HG02981 (cell line): Measurements from ENCODE around the gene ECSIT.

Experiments
- ATAC-seq: cut with Tn5 transposase; IDR thresholded peaks from one replicate; pipeline ENCODE4 v1.9.1; 2021; ENCODE audit warnings: mild to moderate bottlenecking, moderate library complexity; ENCODE audit not compliant: unreplicated experiment

Gene ECSIT

DNA sequence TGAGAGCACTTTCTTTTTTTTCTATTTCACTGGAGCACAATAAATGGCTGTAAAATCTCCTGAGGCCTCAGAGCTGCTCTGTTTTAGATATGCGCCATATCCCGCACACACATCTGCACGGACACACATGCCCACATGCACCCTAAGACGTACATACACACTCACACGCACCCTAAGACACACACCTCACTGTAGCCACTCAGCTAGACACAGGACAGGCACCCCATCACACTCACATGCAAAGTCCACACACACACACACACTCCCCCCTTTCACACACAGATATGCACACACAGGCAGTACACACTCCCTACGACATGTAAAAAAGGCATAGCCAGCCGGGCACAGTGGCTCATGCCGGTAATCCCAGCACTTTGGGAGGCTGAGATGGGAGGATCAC, 21.3 kb upstream of the ECSIT start:
- no peak for ATAC-seq

GRCh38 chr19:11549386-11549953, 20.5 kb upstream of the ECSIT start:
- ATAC-seq: no peak

- ATAC-seq: no peak
These were observed 19.2 kb upstream of the ECSIT start for GRCh38 chr19:11547929-11548700.

- ATAC-seq: no peak
These were observed 12.3 kb upstream of the ECSIT start for GRCh38 chr19:11541238-11541637.

- no peak for ATAC-seq
These were observed 11.7 kb upstream of the ECSIT start for GRCh38 chr19:11540645-11541044.

- no peak for ATAC-seq
These were observed 10.8 kb upstream of the ECSIT start for GRCh38 chr19:11539495-11540365.

- no peak for ATAC-seq
These were observed 9.5 kb upstream of the ECSIT start, which contains the start of gene CNN1 for GRCh38 chr19:11538232-11539036. CNN1 (plus strand) TSS chr19:11538851; CDS start chr19:11538928, 77 bp downstream.

- ATAC-seq: peak; percentile 53
These were observed 7.1 kb upstream of the ECSIT start for GRCh38 chr19:11535792-11536595.

DNA sequence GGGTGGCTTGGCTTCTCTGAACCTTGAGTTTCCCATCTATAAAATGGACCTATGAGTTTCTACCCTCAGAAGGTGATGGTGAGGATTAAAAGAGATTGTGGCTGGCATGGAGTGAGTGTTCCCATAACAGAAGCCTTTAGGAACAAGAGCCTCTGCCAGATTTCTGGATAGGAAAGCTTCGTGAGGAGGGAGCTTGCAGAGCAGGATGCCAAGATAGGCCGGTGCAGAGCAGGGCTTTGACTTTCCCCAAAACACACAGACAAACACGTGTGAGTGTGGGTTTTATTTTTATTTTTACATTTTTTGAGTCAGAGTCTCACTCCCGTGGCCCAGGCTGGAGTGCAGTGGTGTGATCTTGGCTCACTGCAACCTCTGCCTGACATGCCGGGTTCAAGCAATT, 6.0 kb upstream of the ECSIT start:
- no peak for ATAC-seq

DNA sequence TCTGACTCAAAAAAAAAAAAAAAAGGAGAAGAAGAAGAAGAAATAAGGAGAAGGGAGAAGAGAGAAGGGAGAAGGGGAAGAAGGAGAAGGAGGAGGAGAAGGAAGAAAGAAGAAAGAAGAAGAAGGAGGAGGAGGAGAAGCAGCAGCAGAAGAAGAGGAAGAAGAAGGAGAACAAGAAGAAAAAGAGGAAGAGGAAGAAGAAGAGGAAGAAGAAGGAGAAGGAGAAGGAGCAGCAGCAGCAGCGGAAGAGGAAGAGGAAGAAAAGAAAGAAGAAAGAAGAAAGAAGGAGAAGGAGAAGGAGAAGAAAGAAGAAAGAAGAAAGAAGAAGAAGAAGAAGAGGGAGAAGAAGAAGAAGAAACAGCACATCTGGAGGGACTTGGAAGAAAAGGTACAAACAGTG, 5.6 kb upstream of the ECSIT start:
- ATAC-seq: no peak

DNA sequence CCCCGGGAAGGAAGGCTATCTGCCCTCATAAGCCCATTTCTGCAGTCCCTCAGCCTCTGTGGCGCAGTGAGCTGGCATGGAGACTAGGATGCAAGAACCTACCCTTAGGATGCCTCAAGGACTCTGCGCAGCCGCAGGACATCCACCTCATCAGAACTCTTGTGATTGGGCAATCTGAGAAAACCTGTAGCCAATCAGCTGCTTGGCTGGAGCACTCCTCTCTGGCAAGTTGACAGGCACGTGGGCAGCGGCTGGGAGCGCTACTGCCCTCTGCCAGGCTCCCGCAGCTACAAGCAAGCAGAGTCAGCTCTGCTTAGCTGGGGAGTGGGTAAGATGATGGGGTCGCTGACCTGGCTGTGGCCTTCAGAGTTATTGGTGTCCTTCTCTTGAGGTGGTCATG, 1.5 kb upstream of the ECSIT start:
- ATAC-seq: no peak

- ATAC-seq: no peak
These were observed 9.8 kb downstream of the ECSIT start for GRCh38 chr19:11519138-11519537.

- ATAC-seq: no peak
These were observed 15.0 kb downstream of the ECSIT start for GRCh38 chr19:11513946-11514345.

DNA sequence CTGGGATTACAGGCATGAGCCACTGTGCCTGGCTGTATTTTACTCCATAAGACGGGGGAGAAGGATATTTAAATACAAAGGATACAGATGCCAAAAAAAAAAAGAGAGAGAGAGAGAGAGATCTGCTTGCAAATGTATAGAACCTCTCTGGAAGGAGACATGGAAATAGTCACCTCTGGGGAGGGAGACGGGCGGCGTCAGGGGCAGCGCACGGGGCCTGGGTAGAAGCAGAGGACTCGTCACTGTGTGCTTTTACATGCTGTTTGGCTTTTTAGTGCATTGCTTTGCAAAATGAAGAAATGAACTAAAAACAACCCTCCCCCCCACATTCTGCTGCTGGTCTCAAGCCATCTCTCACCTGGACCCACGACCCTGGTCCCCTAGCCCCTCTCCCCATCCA, 18.5 kb downstream of the ECSIT start:
- ATAC-seq: no peak

DNA sequence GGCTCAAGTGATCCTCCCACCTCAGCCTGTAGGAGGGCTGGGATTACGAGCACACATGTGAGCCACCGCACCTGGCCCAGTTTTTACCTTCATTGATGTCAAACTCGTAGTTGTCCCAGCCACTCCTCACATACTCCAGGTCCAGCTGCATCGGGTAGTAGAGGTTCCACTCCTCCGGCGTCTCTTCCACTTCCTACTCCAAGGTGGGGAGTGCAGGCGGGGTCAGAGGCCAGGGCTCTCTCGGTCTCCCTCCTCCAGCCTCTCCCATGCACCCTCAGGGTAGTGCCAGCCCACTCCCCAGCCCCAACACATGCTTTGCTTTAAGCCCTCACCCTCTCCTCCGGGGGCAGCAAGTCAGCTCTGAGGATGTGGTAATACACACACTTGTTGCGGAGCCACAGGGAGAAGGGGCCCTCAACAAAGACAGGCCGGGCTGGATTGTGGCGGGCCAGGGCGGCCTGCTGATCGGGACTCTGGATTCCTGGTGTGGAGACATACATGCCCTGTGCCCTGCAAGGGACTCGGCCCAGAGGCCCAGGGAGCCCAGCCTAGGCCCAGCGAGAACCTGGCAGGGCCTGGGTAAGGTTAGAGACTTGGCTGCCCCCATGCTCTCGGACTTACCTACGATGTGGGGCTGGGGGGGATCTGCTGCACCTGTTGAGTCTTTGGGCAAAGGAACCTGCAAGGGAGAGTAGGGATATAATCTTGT, 21.4 kb downstream of the ECSIT start:
- ATAC-seq: no peak

- ATAC-seq: no peak
These were observed 22.0 kb downstream of the ECSIT start for GRCh38 chr19:11506967-11507366.

GRCh38 chr19:11506101-11506555, 22.8 kb downstream of the ECSIT start:
- peak; percentile 13 for ATAC-seq

- peak; percentile 46 for ATAC-seq
These were observed 23.3 kb downstream of the ECSIT start, which contains the start of gene ZNF653 for GRCh38 chr19:11505504-11506100. ZNF653 (minus strand) TSS chr19:11505839; CDS start chr19:11505786, 53 bp downstream.

DNA sequence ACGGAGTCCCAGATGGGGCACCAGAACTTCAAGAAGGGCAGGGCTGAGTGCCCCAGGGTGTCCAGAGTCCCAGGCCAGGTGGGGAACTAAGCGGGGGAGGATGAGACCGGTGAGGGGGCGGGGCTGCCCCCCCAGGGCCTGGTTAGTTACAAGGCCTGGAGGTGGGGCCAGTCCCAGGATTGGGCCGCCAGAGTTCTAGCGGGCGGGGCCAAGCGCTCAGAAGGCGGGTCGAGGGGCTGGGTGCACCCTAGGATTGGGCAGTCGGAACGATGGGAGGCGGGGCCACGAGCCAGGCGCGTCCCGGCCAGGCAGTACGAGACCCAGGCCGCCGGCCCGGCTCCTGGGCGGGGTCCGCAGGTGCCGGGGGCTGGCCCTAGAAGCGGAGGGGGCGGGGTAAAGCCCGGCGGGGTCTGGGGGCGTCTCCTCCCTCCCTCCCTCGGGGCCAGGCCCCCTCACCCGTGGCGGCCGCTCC, 23.9 kb downstream of the ECSIT start:
- ATAC-seq: peak; percentile 82
